Measurements from ENCODE around the gene MAPRE3.

The MAPRE3 gene

DNA sequence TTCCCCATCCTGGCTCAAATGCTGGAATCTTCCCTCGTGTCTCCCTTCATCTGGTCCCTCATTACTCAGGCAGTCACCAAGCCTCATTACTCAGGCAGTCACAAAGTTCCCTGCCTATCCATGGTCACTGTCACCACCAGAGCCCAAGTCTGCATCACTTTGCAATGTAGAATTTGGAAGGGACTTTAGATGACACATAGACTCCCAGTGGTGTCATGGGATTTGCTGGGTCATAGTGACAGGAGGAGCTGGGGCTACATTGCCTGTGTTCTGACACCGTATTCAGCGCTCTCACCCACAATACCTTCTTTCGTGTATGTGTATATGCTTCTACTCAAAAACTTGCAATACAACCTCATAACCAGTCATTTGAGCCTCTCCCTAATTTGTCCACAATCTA is 105.9 kb downstream of the MAPRE3 start:
- no peak overlapping the region for H2AFZ ChIP-seq (ENCODE audit: low read depth, low read length)
- no peaks in the 10 kb centered on the region for H4K20me1 ChIP-seq (ENCODE audit: insufficient read depth, low read length)
- TF ChIP-seq, protein P1, sequence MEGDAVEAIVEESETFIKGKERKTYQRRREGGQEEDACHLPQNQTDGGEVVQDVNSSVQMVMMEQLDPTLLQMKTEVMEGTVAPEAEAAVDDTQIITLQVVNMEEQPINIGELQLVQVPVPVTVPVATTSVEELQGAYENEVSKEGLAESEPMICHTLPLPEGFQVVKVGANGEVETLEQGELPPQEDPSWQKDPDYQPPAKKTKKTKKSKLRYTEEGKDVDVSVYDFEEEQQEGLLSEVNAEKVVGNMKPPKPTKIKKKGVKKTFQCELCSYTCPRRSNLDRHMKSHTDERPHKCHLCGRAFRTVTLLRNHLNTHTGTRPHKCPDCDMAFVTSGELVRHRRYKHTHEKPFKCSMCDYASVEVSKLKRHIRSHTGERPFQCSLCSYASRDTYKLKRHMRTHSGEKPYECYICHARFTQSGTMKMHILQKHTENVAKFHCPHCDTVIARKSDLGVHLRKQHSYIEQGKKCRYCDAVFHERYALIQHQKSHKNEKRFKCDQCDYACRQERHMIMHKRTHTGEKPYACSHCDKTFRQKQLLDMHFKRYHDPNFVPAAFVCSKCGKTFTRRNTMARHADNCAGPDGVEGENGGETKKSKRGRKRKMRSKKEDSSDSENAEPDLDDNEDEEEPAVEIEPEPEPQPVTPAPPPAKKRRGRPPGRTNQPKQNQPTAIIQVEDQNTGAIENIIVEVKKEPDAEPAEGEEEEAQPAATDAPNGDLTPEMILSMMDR (IDR thresholded peaks at IDR 0.05; ENCODE audit: low read depth, low read length), result no peak
- TF ChIP-seq EZH2phosphoT487 (IDR thresholded peaks at IDR 0.05; ENCODE audit: low read depth), result no peak
- no peak overlapping the region for H3K9ac ChIP-seq (ENCODE audit: low read length)
- H3K27me3 ChIP-seq (ENCODE audit: low read depth, low read length), result peaks cover 10% of the 10 kb centered on the region
- H3K27ac ChIP-seq (ENCODE audit: low read length), result no peak overlapping the region
- no peak overlapping the region for H3K4me3 ChIP-seq (ENCODE audit: low read length)
- H3K79me2 ChIP-seq (ENCODE audit: low read length), result peaks cover 2% of the 10 kb centered on the region
- no peaks in the 10 kb centered on the region for H3K36me3 ChIP-seq (replicated peaks; ENCODE audit: low read depth, low read length)
- no peak overlapping the region for H3K4me2 ChIP-seq (ENCODE audit: low read length)
- H3K4me1 ChIP-seq (ENCODE audit: low read length), result peaks cover 15% of the 10 kb centered on the region
- no peaks in the 10 kb centered on the region for H3K9me3 ChIP-seq (ENCODE audit: insufficient read depth, low read length)
